Measurements from ENCODE around the gene TSPEAR. TPM values are rescaled to one million over a fixed set of nuclear protein-coding genes. Genes with fewer than 3 reads are reported as not detected.
"Not testable (repeated sequence)": the region's sequence is repeated elsewhere in the genome, so short reads cannot be mapped to it uniquely, and the experiment has no call there.

TSPEAR gene
- total RNA-seq, 2 experiments from 2014 or later, result not detected

DNA sequence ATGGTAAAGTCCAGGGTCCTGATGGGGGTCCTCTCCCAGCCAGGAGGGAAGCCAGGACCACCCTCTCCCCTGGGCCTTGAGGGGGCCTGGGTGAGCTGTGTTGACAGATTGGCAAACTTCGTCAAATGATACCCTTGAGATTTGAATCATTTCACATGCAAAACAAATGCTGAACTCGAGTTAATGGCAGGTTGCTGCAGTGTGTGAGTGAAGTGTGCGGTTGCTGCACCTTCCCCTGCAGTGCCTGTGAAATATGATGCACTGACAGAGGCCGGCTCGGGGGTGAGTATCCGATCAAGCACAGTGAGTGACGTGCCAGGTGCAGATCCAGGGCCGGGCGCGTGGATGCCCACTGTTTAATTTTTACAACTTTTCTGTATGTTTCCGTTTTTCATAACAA is 23.7 kb downstream of the TSPEAR start:
- Mint-ChIP-seq H3K9me3 (ENCODE audit: low read depth) (peaks cover 3% of the 10 kb centered on the region), H3K4me3 (no peak overlapping the region)

GRCh38 chr21:44686843-44687561 is 24.4 kb downstream of the TSPEAR start:
- no peak overlapping the region for H3K4me3 Mint-ChIP-seq
- ATAC-seq (no peak), DNase-seq (no peak)
- H3K4me1 Mint-ChIP-seq, result peaks cover 15% of the 10 kb centered on the region
- H3K36me3 Mint-ChIP-seq, result no peaks in the 10 kb centered on the region
- peaks cover 26% of the 10 kb centered on the region for H3K27me3 Mint-ChIP-seq
- no peak overlapping the region for H3K27ac Mint-ChIP-seq
- CTCF ChIA-PET, result interaction anchor here (0.5 to 1.8 kb wide), 2 partner anchors 113 to 177 kb away, joined by 4 to 8 read pairs; no protein-coding TSS in a partner anchor
- H3K9me3 Mint-ChIP-seq (ENCODE audit: low read depth), result no peaks in the 10 kb centered on the region

More for the DNA sequence above, 23.7 kb downstream of the TSPEAR start:
- Mint-ChIP-seq H3K27ac (no peak overlapping the region), H3K36me3 (peaks cover 3% of the 10 kb centered on the region), H3K27me3 (peaks cover 31% of the 10 kb centered on the region), H3K4me1 (peaks cover 15% of the 10 kb centered on the region)
- DNase-seq (no peak), ATAC-seq (no peak)
- CTCF ChIA-PET, result no interaction called here

GRCh38 chr21:44686000-44686781 is 25.2 kb downstream of the TSPEAR start:
- Mint-ChIP-seq H3K27me3 (peaks cover 19% of the 10 kb centered on the region), H3K27ac (no peak overlapping the region), H3K4me3 (no peak overlapping the region), H3K36me3 (no peaks in the 10 kb centered on the region), H3K4me1 (peaks cover 15% of the 10 kb centered on the region), H3K9me3 (ENCODE audit: low read depth) (no peaks in the 10 kb centered on the region)
- ATAC-seq, result peak; percentile 27
- no peak for DNase-seq
- CTCF ChIA-PET, result interaction anchor here (0.5 to 1.8 kb wide), 5 partner anchors 9 to 176 kb away, joined by 3 to 8 read pairs (median 3); no protein-coding TSS in a partner anchor

- not testable (repeated sequence) for H3K27ac Mint-ChIP-seq; H3K9me3 Mint-ChIP-seq (ENCODE audit: low read depth); H3K36me3 Mint-ChIP-seq; H3K4me3 Mint-ChIP-seq; DNase-seq; ATAC-seq
- CTCF ChIA-PET, result interaction anchor here (1.6 to 1.8 kb wide), 2 partner anchors 108 to 175 kb away, joined by 3 to 8 read pairs; no protein-coding TSS in a partner anchor
- Mint-ChIP-seq H3K4me1 (peaks cover 15% of the 10 kb centered on the region), H3K27me3 (peaks cover 10% of the 10 kb centered on the region)
Observed at GRCh38 chr21:44685050-44685449, 26.3 kb downstream of the TSPEAR start.

- no peaks in the 10 kb centered on the region for H3K36me3 Mint-ChIP-seq
- H3K4me1 Mint-ChIP-seq, result peaks cover 15% of the 10 kb centered on the region
- DNase-seq (no peak), ATAC-seq (no peak)
- CTCF ChIA-PET, result interaction anchor here (1.5 to 1.6 kb wide), 2 partner anchors 36 to 109 kb away, joined by 3 read pairs; no protein-coding TSS in a partner anchor
- H3K27ac Mint-ChIP-seq, result no peak overlapping the region
- H3K4me3 Mint-ChIP-seq, result no peak overlapping the region
- H3K9me3 Mint-ChIP-seq (ENCODE audit: low read depth), result no peaks in the 10 kb centered on the region
- H3K27me3 Mint-ChIP-seq, result peaks cover 11% of the 10 kb centered on the region
Observed at GRCh38 chr21:44684483-44684882, 26.9 kb downstream of the TSPEAR start.

DNA sequence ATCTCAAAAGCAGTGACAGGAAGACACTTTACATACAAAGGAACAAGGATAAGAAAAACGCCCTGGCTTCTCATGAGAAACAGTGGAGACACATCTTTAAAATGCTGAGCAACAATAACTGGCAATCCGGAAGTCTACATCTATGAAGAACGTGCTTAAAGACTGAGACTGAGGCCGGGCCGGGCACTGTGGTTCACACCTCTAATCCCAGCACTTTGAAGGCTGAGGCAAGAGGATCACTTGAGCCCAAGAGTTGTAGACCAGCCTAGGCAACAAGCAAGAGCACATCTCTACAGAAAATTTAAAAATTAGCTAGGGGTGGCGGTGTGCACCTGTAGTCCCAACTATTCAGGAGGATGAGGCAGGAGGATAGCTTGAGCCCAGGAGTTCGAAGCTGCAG is 27.3 kb downstream of the TSPEAR start:
- ATAC-seq (no peak), DNase-seq (no peak)
- Mint-ChIP-seq H3K4me1 (peaks cover 15% of the 10 kb centered on the region), H3K27me3 (peaks cover 11% of the 10 kb centered on the region), H3K36me3 (no peaks in the 10 kb centered on the region), H3K9me3 (ENCODE audit: low read depth) (no peaks in the 10 kb centered on the region), H3K4me3 (no peak overlapping the region), H3K27ac (no peak overlapping the region)
- CTCF ChIA-PET, result interaction anchor here (1.5 kb wide), 1 partner anchor 36 kb away, joined by 3 read pairs; no protein-coding TSS in a partner anchor

GRCh38 chr21:44682580-44683151 is 28.7 kb downstream of the TSPEAR start:
- CTCF ChIA-PET, result interaction anchor here (1.1 kb wide), 1 partner anchor 86 kb away, joined by 3 read pairs; no protein-coding TSS in a partner anchor
- peaks cover 15% of the 10 kb centered on the region for H3K4me1 Mint-ChIP-seq
- H3K9me3 Mint-ChIP-seq (ENCODE audit: low read depth), result no peaks in the 10 kb centered on the region
- DNase-seq (no peak), ATAC-seq (no peak)
- H3K27ac Mint-ChIP-seq, result no peak overlapping the region
- peaks cover 11% of the 10 kb centered on the region for H3K27me3 Mint-ChIP-seq
- no peaks in the 10 kb centered on the region for H3K36me3 Mint-ChIP-seq
- H3K4me3 Mint-ChIP-seq, result no peak overlapping the region

- peaks cover 9% of the 10 kb centered on the region for H3K27me3 Mint-ChIP-seq
- no peaks in the 10 kb centered on the region for H3K9me3 Mint-ChIP-seq (ENCODE audit: low read depth)
- H3K27ac Mint-ChIP-seq, result no peak within 1 kb of the TSS
- H3K4me1 Mint-ChIP-seq, result peaks cover 15% of the 10 kb centered on the region
- no peak for DNase-seq
- CTCF ChIA-PET, result interaction anchor here (1.1 kb wide), 1 partner anchor 85 kb away, joined by 3 read pairs; no protein-coding TSS in a partner anchor
- no peak within 1 kb of the TSS for H3K4me3 Mint-ChIP-seq
- ATAC-seq, result no peak
- no peaks in the 10 kb centered on the region for H3K36me3 Mint-ChIP-seq
Observed at GRCh38 chr21:44681861-44682579, 29.4 kb downstream of the TSPEAR start, which contains the start of gene KRTAP12-1. KRTAP12-1 (minus strand) TSS chr21:44682163; CDS start chr21:44682123, 40 bp downstream.

DNA sequence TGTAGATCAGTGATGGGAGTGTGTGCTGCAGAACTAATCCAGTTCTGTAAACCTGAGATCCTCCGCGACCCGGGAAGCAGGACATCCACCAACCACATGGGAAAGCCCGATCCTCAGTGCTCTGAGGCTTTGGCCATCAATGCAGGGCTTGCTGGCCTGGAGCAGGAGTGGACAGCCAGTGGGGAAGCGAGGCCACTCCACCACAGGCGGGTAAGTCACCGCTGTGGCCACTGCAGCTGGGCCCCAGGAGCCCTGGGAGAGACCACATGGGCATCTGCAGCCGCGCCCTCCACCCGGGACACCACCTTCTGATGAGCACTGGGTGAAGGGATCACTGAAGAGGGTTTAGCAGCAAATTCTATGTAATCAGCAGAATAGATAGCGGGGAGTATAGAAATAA is 30.2 kb downstream of the TSPEAR start:
- H3K4me1 Mint-ChIP-seq, result peaks cover 7% of the 10 kb centered on the region
- H3K36me3 Mint-ChIP-seq, result no peaks in the 10 kb centered on the region
- CTCF ChIA-PET, result no interaction called here
- H3K27me3 Mint-ChIP-seq, result peaks cover 6% of the 10 kb centered on the region
- H3K9me3 Mint-ChIP-seq (ENCODE audit: low read depth), result no peaks in the 10 kb centered on the region
- no peak overlapping the region for H3K27ac Mint-ChIP-seq
- DNase-seq, result no peak
- no peak for ATAC-seq
- no peak overlapping the region for H3K4me3 Mint-ChIP-seq

GRCh38 chr21:44677881-44678280 is 33.5 kb downstream of the TSPEAR start:
- Mint-ChIP-seq H3K27me3 (peaks cover 3% of the 10 kb centered on the region), H3K27ac (no peak overlapping the region), H3K4me3 (no peak overlapping the region), H3K9me3 (ENCODE audit: low read depth) (peaks cover 7% of the 10 kb centered on the region), H3K4me1 (no peaks in the 10 kb centered on the region), H3K36me3 (peaks cover 1% of the 10 kb centered on the region)
- DNase-seq, result no peak
- CTCF ChIA-PET, result no interaction called here
- no peak for ATAC-seq

GRCh38 chr21:44671911-44672310 is 39.5 kb downstream of the TSPEAR start:
- CTCF ChIA-PET, result no interaction called here
- no peak for ATAC-seq
- peaks cover 14% of the 10 kb centered on the region for H3K9me3 Mint-ChIP-seq (ENCODE audit: low read depth)

GRCh38 chr21:44670642-44671432 is 40.5 kb downstream of the TSPEAR start:
- Mint-ChIP-seq H3K27ac (no peak overlapping the region), H3K9me3 (ENCODE audit: low read depth) (peaks cover 14% of the 10 kb centered on the region), H3K4me3 (no peak overlapping the region), H3K36me3 (peaks cover 7% of the 10 kb centered on the region), H3K4me1 (no peaks in the 10 kb centered on the region), H3K27me3 (peaks cover 13% of the 10 kb centered on the region)
- CTCF ChIA-PET, result no interaction called here
- ATAC-seq (no peak), DNase-seq (no peak)

More at GRCh38 chr21:44671911-44672310, 39.5 kb downstream of the TSPEAR start:
- H3K4me1 Mint-ChIP-seq, result no peaks in the 10 kb centered on the region
- peaks cover 13% of the 10 kb centered on the region for H3K27me3 Mint-ChIP-seq
- no peak overlapping the region for H3K27ac Mint-ChIP-seq
- H3K36me3 Mint-ChIP-seq, result peaks cover 7% of the 10 kb centered on the region
- no peak for DNase-seq
- no peak overlapping the region for H3K4me3 Mint-ChIP-seq

Measured in activated CD8-positive, alpha-beta memory T cell treated with anti-CD3 and anti-CD28 coated beads, Interleukin-2, amount 10 ng/mL, durations not matched to agents 7 days and 5 days (primary cell).